ENCODE results near the gene DLG3. TPM values are rescaled to one million over a fixed set of nuclear protein-coding genes. Genes with fewer than 3 reads are reported as not detected.

The DLG3 gene
- total RNA-seq, 1 experiment from 2014 or later = 41.7 TPM

DNA sequence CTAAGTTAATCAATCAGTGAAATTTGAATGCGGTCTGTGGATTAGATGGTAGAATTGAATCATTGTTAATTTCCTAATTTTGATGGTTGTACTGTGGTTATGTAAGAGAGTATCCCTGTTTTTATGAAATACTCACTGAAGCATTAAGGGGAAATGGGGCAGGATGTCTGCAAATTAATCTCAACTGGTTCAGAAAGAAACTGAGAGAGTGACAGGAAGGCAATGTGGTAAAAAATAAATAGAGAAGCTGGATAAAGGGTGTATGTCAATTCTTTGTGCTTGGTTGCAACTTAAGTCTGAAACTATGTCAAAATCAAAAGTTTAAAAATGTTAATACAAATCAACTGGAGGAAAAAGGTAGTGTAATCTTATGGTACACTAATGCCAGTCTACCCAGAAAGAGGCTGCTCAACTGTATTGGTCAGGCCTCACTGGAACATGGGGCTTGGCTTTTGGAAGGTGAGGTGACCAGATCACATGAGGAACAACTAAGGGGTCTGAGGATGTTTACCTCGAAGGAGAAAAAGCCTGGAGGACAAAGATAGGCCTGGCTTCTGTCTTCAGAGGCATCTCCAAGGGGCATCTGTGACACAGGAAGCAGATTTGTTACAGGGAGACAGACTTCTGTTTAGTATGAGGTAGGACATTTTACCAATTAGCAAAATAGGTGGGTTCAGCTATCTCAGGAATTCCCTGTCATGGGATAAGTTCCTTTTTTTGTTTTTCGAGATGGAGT is 83.1 kb downstream of the DLG3 start (continued):
- TF ChIP-seq PREB (CRISPR knock-in tag; IDR thresholded peaks at IDR 0.05; ENCODE audit: borderline replicate concordance) (no peak), HMGXB4 (CRISPR knock-in tag; IDR thresholded peaks at IDR 0.05) (no peak), STAT6 (CRISPR knock-in tag; conservative IDR thresholded peaks at IDR 0.05; ENCODE audit: low read depth) (no peak), ZNF121 (CRISPR knock-in tag; IDR thresholded peaks at IDR 0.05) (no peak)
- TF ChIP-seq, protein P1, sequence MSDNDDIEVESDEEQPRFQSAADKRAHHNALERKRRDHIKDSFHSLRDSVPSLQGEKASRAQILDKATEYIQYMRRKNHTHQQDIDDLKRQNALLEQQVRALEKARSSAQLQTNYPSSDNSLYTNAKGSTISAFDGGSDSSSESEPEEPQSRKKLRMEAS (CRISPR knock-in tag; IDR thresholded peaks at IDR 0.05) = no peak

GRCh38 chrX:70535198-70535597 is 90.6 kb downstream of the DLG3 start:
- DNase-seq (ENCODE audit: low spot score) (no peak), ATAC-seq (no peak)
- Mint-ChIP-seq H3K9me3 (peaks cover 5% of the 10 kb centered on the region; the same call in 1 of the 2 replicates), H3K36me3 (no peaks in the 10 kb centered on the region), H3K27ac (no peak overlapping the region), H3K4me1 (no peaks in the 10 kb centered on the region; the same call in 1 of the 2 replicates), H3K27me3 (ENCODE audit: low read depth) (no peaks in the 10 kb centered on the region; the same call in none of the 2 replicates), H3K4me3 (no peak overlapping the region)
- TF ChIP-seq ATF6 (CRISPR knock-in tag; IDR thresholded peaks at IDR 0.05) (no peak), STAT6 (CRISPR knock-in tag; conservative IDR thresholded peaks at IDR 0.05; ENCODE audit: low read depth) (no peak), ZNF121 (CRISPR knock-in tag; IDR thresholded peaks at IDR 0.05) (no peak), ATF2 (CRISPR knock-in tag; IDR thresholded peaks at IDR 0.05; ENCODE audit: borderline replicate concordance, low read depth) (no peak), USF1 (CRISPR knock-in tag; IDR thresholded peaks at IDR 0.05) (no peak), ZNF532 (CRISPR knock-in tag; IDR thresholded peaks at IDR 0.05; ENCODE audit: borderline replicate concordance) (no peak), FOXK1 (CRISPR knock-in tag; IDR thresholded peaks at IDR 0.05) (no peak), TEAD1 (CRISPR knock-in tag; IDR thresholded peaks at IDR 0.05) (no peak)
- POLR2A ChIA-PET = no interaction called here
- CTCF ChIA-PET = no interaction called here

All from WTC11 (cell line).